ENCODE results near the gene SND1.

DNA sequence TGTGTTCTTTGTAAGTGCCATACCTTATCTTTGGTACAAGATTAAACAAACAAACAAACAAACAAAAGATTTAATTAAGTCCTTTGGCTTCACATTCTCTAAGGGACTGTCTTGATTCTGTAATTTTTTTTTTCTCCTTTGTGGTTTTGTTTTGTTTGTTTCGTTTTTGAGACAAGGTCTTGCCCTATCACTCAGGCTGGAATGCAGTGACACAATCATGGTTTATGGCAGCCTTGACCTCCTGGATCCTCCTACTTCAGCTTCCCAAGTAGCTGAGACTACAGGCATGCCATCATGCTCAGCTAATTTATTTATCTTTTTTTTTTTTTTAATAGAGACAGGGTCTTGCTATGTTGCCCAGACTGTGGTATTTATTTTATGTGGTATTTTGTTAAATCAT lies 213.5 kb downstream of the SND1 start:
- no peak for TF ChIP-seq CTCF (IDR thresholded peaks at IDR 0.05; ENCODE audit: low read depth, low read length, missing input control)
- TF ChIP-seq ATF3 (IDR thresholded peaks at IDR 0.05): no peak
- TF ChIP-seq, protein P1, sequence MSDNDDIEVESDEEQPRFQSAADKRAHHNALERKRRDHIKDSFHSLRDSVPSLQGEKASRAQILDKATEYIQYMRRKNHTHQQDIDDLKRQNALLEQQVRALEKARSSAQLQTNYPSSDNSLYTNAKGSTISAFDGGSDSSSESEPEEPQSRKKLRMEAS (IDR thresholded peaks at IDR 0.05): no peak
- no peak for TF ChIP-seq JUND (IDR thresholded peaks at IDR 0.05)

All from liver (tissue), 3 donors.